HG02943 (cell line): ENCODE results near the gene STK32C.
"Not testable (repeated sequence)": the region's sequence is repeated elsewhere in the genome, so short reads cannot be mapped to it uniquely, and the experiment has no call there.

Experiments used
- ATAC-seq: cut with Tn5 transposase; IDR thresholded peaks from one replicate; pipeline ENCODE4 v1.9.1; 2021; ENCODE audit warnings: mild to moderate bottlenecking, low read depth, moderate library complexity; ENCODE audit not compliant: unreplicated experiment

The STK32C gene

GRCh38 chr10:132270256-132270655, 37.5 kb downstream of the STK32C start:
- no peak for ATAC-seq

GRCh38 chr10:132269266-132270230, 38.2 kb downstream of the STK32C start:
- ATAC-seq = no peak

- ATAC-seq = not testable (repeated sequence)
These were observed 39.8 kb downstream of the STK32C start for GRCh38 chr10:132267916-132268315.

- ATAC-seq = no peak
These were observed 41.1 kb downstream of the STK32C start for GRCh38 chr10:132266594-132267161.

GRCh38 chr10:132265890-132266496, 41.8 kb downstream of the STK32C start:
- no peak for ATAC-seq

- no peak for ATAC-seq
These were observed 42.5 kb downstream of the STK32C start for GRCh38 chr10:132264966-132265889.

- ATAC-seq = no peak
These were observed 43.3 kb downstream of the STK32C start for GRCh38 chr10:132264306-132264950.

- no peak for ATAC-seq
These were observed 43.9 kb downstream of the STK32C start for GRCh38 chr10:132263866-132264265.

- no peak for ATAC-seq
These were observed 47.9 kb downstream of the STK32C start for GRCh38 chr10:132259702-132260482.

- no peak for ATAC-seq
These were observed 49.3 kb downstream of the STK32C start for GRCh38 chr10:132258423-132258822.

GRCh38 chr10:132257907-132258306, 49.8 kb downstream of the STK32C start:
- ATAC-seq = no peak

GRCh38 chr10:132257271-132257670, 50.5 kb downstream of the STK32C start:
- ATAC-seq = no peak

- no peak for ATAC-seq
These were observed 50.9 kb downstream of the STK32C start for GRCh38 chr10:132256866-132257265.

- no peak for ATAC-seq
These were observed 52.0 kb downstream of the STK32C start for GRCh38 chr10:132255489-132256344.

- ATAC-seq = no peak
These were observed 52.9 kb downstream of the STK32C start for GRCh38 chr10:132254841-132255240.

- ATAC-seq = no peak
These were observed 54.6 kb downstream of the STK32C start for GRCh38 chr10:132253092-132253687.

GRCh38 chr10:132252412-132252811, 55.3 kb downstream of the STK32C start:
- ATAC-seq = no peak

GRCh38 chr10:132251928-132252327, 55.8 kb downstream of the STK32C start:
- no peak for ATAC-seq
